MM.1S (cell line): ENCODE results near the gene SYPL1.

ENCODE experiments used
- DNase-seq: peaks from one replicate; pipeline ENCODE4 v3.0.0-alpha.2; 2015
- H2AFZ ChIP-seq: fragments of 300-600 bp; sonication (generic); 2 replicates; pipeline ENCODE4 v1.6.0; 2016; ENCODE audit warnings: antibody characterized with exemption, low read length
- H3F3A ChIP-seq: fragments of 300-600 bp; sonication (generic); 2 replicates; pipeline ENCODE4 v1.6.1; 2016; ENCODE audit warnings: mild to moderate bottlenecking, antibody characterized with exemption, low read length, moderate library complexity, mixed read lengths; ENCODE audit not compliant: insufficient read depth
- H3K27ac ChIP-seq: fragments of 300-600 bp; sonication (generic); 2 replicates; pipeline ENCODE4 v1.5.1; 2016; ENCODE audit warnings: mild to moderate bottlenecking, low read length
- H3K27me3 ChIP-seq: fragments of 300-600 bp; sonication (generic); replicated peaks from 2 replicates; pipeline ENCODE4 v1.6.0; 2016; ENCODE audit warnings: low read length; ENCODE audit not compliant: insufficient read depth
- H3K36me3 ChIP-seq: fragments of 300-600 bp; sonication (generic); replicated peaks from 2 replicates; pipeline ENCODE4 v1.6.1; 2016; ENCODE audit warnings: mild to moderate bottlenecking, low read length, mixed read lengths; ENCODE audit not compliant: insufficient read depth
- H3K4me1 ChIP-seq: fragments of 300-600 bp; sonication (generic); 2 replicates; pipeline ENCODE4 v1.6.1; 2016; ENCODE audit warnings: low read length, mixed read lengths
- H3K4me2 ChIP-seq: fragments of 300-600 bp; sonication (generic); 2 replicates; pipeline ENCODE4 v1.6.0; 2016; ENCODE audit warnings: low read depth, low read length
- H3K4me3 ChIP-seq: fragments of 300-600 bp; sonication (generic); 2 replicates; pipeline ENCODE4 v1.5.1; 2016; ENCODE audit warnings: low read length, mixed read lengths
- H3K79me2 ChIP-seq: fragments of 300-600 bp; sonication (generic); 2 replicates; pipeline ENCODE4 v1.6.1; 2016; ENCODE audit warnings: mixed run types, low read length, mixed read lengths
- H3K9ac ChIP-seq: fragments of 300-600 bp; sonication (generic); 2 replicates; pipeline ENCODE4 v1.6.1; 2016; ENCODE audit warnings: low read length, mixed read lengths
- H3K9me2 ChIP-seq: fragments of 300-600 bp; sonication (generic); replicated peaks from 2 replicates; pipeline ENCODE4 v1.6.1; 2016; ENCODE audit warnings: mild to moderate bottlenecking, low read length, mixed read lengths; ENCODE audit not compliant: insufficient read depth
- H3K9me3 ChIP-seq: fragments of 300-600 bp; sonication (generic); replicated peaks from 2 replicates; pipeline ENCODE4 v1.6.1; 2016; ENCODE audit warnings: mild to moderate bottlenecking, low read length, mixed read lengths; ENCODE audit not compliant: insufficient read depth
- H4K20me1 ChIP-seq: fragments of 300-600 bp; sonication (generic); 2 replicates; pipeline ENCODE4 v1.6.1; 2016; ENCODE audit warnings: mild to moderate bottlenecking, low read length, moderate library complexity, mixed read lengths; ENCODE audit not compliant: insufficient read depth
- CTCF ChIP-seq: fragments of 300-600 bp; sonication (generic); IDR thresholded peaks from 2 replicates; pipeline ENCODE4 v1.5.1; 2016; ENCODE audit warnings: antibody characterized with exemption, low read length, mixed read lengths
- EZH2 ChIP-seq: fragments of 300-600 bp; sonication (generic); optimal IDR thresholded peaks from 2 replicates; pipeline ENCODE3; 2017; ENCODE audit warnings: low read depth, mild to moderate bottlenecking, antibody characterized with exemption, low read length, mixed read lengths
- EZH2phosphoT487 ChIP-seq: fragments of 300-600 bp; sonication (generic); IDR thresholded peaks from 2 replicates; pipeline ENCODE4 v1.6.1; 2018; ENCODE audit warnings: antibody characterized with exemption, low read length

SYPL1 gene

DNA sequence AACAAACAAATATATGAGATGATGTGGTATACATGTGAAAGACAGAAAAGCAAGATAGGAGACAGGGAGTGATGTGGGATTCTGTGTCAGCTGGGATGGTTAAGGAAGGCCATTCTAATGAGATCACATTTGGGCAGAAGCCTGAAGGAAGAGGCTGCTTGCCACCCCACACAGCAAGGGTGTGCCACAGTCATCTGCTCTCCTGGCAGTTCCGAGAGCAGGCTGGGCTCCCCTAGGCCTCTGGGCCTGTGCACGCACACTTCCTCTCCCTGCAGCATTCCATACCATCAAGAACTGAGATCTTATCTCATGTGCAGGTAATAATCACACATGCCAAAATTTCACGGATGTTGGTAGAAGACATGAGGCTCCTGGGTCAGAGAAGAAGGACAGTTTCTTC lies 43.1 kb downstream of the SYPL1 start:
- TF ChIP-seq CTCF (no peak), EZH2 (no peak), EZH2phosphoT487 (no peak)
- H3K4me1 ChIP-seq, result peaks cover 18% of the 10 kb centered on the region
- H3K79me2 ChIP-seq, result no peaks in the 10 kb centered on the region
- peaks cover 13% of the 10 kb centered on the region for H3F3A ChIP-seq
- H3K36me3 ChIP-seq, result no peaks in the 10 kb centered on the region
- H3K27ac ChIP-seq, result no peak overlapping the region
- no peak overlapping the region for H2AFZ ChIP-seq
- no peak overlapping the region for H3K4me3 ChIP-seq
- H3K27me3 ChIP-seq, result no peaks in the 10 kb centered on the region
- no peak overlapping the region for H3K4me2 ChIP-seq
- DNase-seq, result no peak
- no peaks in the 10 kb centered on the region for H3K9me2 ChIP-seq
- no peak overlapping the region for H3K9ac ChIP-seq
- H4K20me1 ChIP-seq, result no peaks in the 10 kb centered on the region
- no peaks in the 10 kb centered on the region for H3K9me3 ChIP-seq

- Histone ChIP-seq H3K4me1 (peaks cover 18% of the 10 kb centered on the region), H3F3A (peaks cover 13% of the 10 kb centered on the region), H3K79me2 (no peaks in the 10 kb centered on the region), H3K9ac (no peak overlapping the region), H3K4me2 (no peak overlapping the region), H3K9me3 (no peaks in the 10 kb centered on the region), H3K27ac (no peak overlapping the region), H4K20me1 (no peaks in the 10 kb centered on the region), H3K4me3 (no peak overlapping the region), H3K36me3 (no peaks in the 10 kb centered on the region), H2AFZ (no peak overlapping the region), H3K9me2 (no peaks in the 10 kb centered on the region), H3K27me3 (no peaks in the 10 kb centered on the region)
- DNase-seq, result no peak
- TF ChIP-seq CTCF (no peak), EZH2 (no peak), EZH2phosphoT487 (no peak)
Measured at GRCh38 chr7:106068538-106068961, 43.6 kb downstream of the SYPL1 start.

- H4K20me1 ChIP-seq, result no peaks in the 10 kb centered on the region
- H3K9me3 ChIP-seq, result no peaks in the 10 kb centered on the region
- DNase-seq, result no peak
- H3K9ac ChIP-seq, result no peak overlapping the region
- H3K27ac ChIP-seq, result no peak overlapping the region
- H3K9me2 ChIP-seq, result no peaks in the 10 kb centered on the region
- H3F3A ChIP-seq, result peaks cover 13% of the 10 kb centered on the region
- no peaks in the 10 kb centered on the region for H3K27me3 ChIP-seq
- no peaks in the 10 kb centered on the region for H3K36me3 ChIP-seq
- no peak overlapping the region for H2AFZ ChIP-seq
- H3K4me2 ChIP-seq, result no peak overlapping the region
- TF ChIP-seq EZH2, result no peak
- no peak for TF ChIP-seq EZH2phosphoT487
- no peaks in the 10 kb centered on the region for H3K79me2 ChIP-seq
- H3K4me3 ChIP-seq, result no peak overlapping the region
- H3K4me1 ChIP-seq, result peaks cover 18% of the 10 kb centered on the region
Measured at GRCh38 chr7:106067678-106068077, 44.4 kb downstream of the SYPL1 start.

- no peak overlapping the region for H3K27ac ChIP-seq
- no peaks in the 10 kb centered on the region for H4K20me1 ChIP-seq
- no peak overlapping the region for H3K4me2 ChIP-seq
- no peaks in the 10 kb centered on the region for H3K79me2 ChIP-seq
- peaks cover 11% of the 10 kb centered on the region for H3K4me1 ChIP-seq
- no peaks in the 10 kb centered on the region for H3K27me3 ChIP-seq
- no peaks in the 10 kb centered on the region for H3K36me3 ChIP-seq
- no peaks in the 10 kb centered on the region for H3K9me3 ChIP-seq
- no peaks in the 10 kb centered on the region for H3K9me2 ChIP-seq
- no peak overlapping the region for H3K9ac ChIP-seq
- TF ChIP-seq EZH2 (no peak), CTCF (no peak), EZH2phosphoT487 (no peak)
- no peak for DNase-seq
- no peak overlapping the region for H3K4me3 ChIP-seq
- no peaks in the 10 kb centered on the region for H3F3A ChIP-seq
- no peak overlapping the region for H2AFZ ChIP-seq
Measured at GRCh38 chr7:106065575-106066500, 46.3 kb downstream of the SYPL1 start.
